GM23338 (cell line): ENCODE measurements around the gene DSG2. TPM values are rescaled to one million over a fixed set of nuclear protein-coding genes. Genes with fewer than 3 reads are reported as not detected.
A peak's percentile ranks its signal among the peaks of the same experiment; 100 is the strongest.

Experiments used
- ATAC-seq: fragments of 200-7000 bp; cut with Tn5 transposase; 3 replicates; pipeline ENCODE4 v1.9.1; 2020
- DNase-seq: peaks from one replicate; pipeline ENCODE4 v3.0.0-alpha.2; 2015; ENCODE audit warnings: low spot score
- H2AFZ ChIP-seq: fragments of 200-600 bp; sonication (generic); 2 replicates; pipeline ENCODE4 v1.8.0; 2016; ENCODE audit warnings: antibody characterized with exemption, mild to moderate bottlenecking, moderate library complexity
- H3F3A ChIP-seq: fragments of 200-600 bp; sonication (generic); replicated peaks from 2 replicates; pipeline ENCODE4 v1.8.0; 2017; ENCODE audit warnings: antibody characterized with exemption, mixed run types, low read depth
- H3K27ac ChIP-seq: fragments of 200-600 bp; sonication (generic); 2 replicates; pipeline ENCODE4 v1.6.1; 2016; ENCODE audit warnings: low read depth
- H3K27me3 ChIP-seq: fragments of 200-600 bp; sonication (generic); 2 replicates; pipeline ENCODE4 v1.8.0; 2016; ENCODE audit warnings: mild to moderate bottlenecking, mixed run types, moderate library complexity; ENCODE audit not compliant: insufficient read depth
- H3K36me3 ChIP-seq: fragments of 200-600 bp; sonication (generic); 2 replicates; pipeline ENCODE4 v1.8.0; 2016; ENCODE audit warnings: mild to moderate bottlenecking; ENCODE audit not compliant: insufficient read depth
- H3K4me1 ChIP-seq: fragments of 200-600 bp; sonication (generic); 2 replicates; pipeline ENCODE4 v1.8.0; 2016; ENCODE audit warnings: mild to moderate bottlenecking, moderate library complexity; ENCODE audit not compliant: insufficient read depth
- H3K4me2 ChIP-seq: fragments of 200-600 bp; sonication (generic); 2 replicates; pipeline ENCODE4 v1.7.1; 2017; ENCODE audit warnings: mixed run types
- H3K4me3 ChIP-seq: fragments of 200-600 bp; sonication (generic); 2 replicates; pipeline ENCODE4 v1.6.1; 2016; ENCODE audit warnings: mixed run types
- H3K79me2 ChIP-seq: fragments of 200-600 bp; sonication (generic); replicated peaks from 2 replicates; pipeline ENCODE4 v1.8.0; 2017; ENCODE audit warnings: mild to moderate bottlenecking; ENCODE audit not compliant: insufficient read depth
- H3K9me2 ChIP-seq: fragments of 200-600 bp; sonication (generic); 2 replicates; pipeline ENCODE4 v1.8.0; 2017; ENCODE audit not compliant: insufficient read depth
- H4K20me1 ChIP-seq: fragments of 200-600 bp; sonication (generic); replicated peaks from 2 replicates; pipeline ENCODE4 v1.8.0; 2017; ENCODE audit warnings: mild to moderate bottlenecking; ENCODE audit not compliant: insufficient read depth
- H3K27ac Mint-ChIP-seq: 2 replicates; pipeline ENCODE4 v1.8.0; 2020; ENCODE audit warnings: inconsistent platforms, mild to moderate bottlenecking, moderate library complexity, mixed read lengths
- H3K27me3 Mint-ChIP-seq: 3 replicates; pipeline ENCODE4 v1.8.0; 2022; ENCODE audit warnings: low read depth, mild to moderate bottlenecking, moderate library complexity, mixed read lengths, inconsistent platforms; ENCODE audit not compliant: insufficient read depth, poor library complexity
- H3K36me3 Mint-ChIP-seq: 3 replicates; pipeline ENCODE4 v1.8.0; 2021; ENCODE audit warnings: low read depth, mild to moderate bottlenecking, inconsistent platforms, moderate library complexity, mixed read lengths
- H3K4me1 Mint-ChIP-seq: 3 replicates; pipeline ENCODE4 v1.8.0; 2020; ENCODE audit warnings: mild to moderate bottlenecking, inconsistent platforms, mixed read lengths
- H3K4me3 Mint-ChIP-seq: 3 replicates; pipeline ENCODE4 v1.8.0; 2021; ENCODE audit warnings: moderate library complexity, mild to moderate bottlenecking, inconsistent platforms, mixed read lengths
- H3K9me3 Mint-ChIP-seq: 3 replicates; pipeline ENCODE4 v1.8.0; 2020; ENCODE audit warnings: moderate library complexity, mild to moderate bottlenecking, inconsistent platforms, mixed read lengths
- CREB1 ChIP-seq: fragments of 250-450 bp; sonication (Bioruptor Pico); IDR thresholded peaks from 2 replicates; pipeline ENCODE4 v1.5.0; 2020; ENCODE audit warnings: low read depth, mild to moderate bottlenecking, moderate library complexity
- CTCF ChIP-seq, 2 experiments: fragments of 200-600 bp in 1 of 2; sonication (generic) in 1 of 2; conservative IDR thresholded peaks; 2 replicates each; pipeline versions ENCODE4 v1.5.1 to v1.6.1; 2016 to 2017; ENCODE audit warnings: antibody characterized with exemption in 2 of 2, low read depth in 2 of 2, mild to moderate bottlenecking in 2 of 2, moderate library complexity in 1 of 2
- EZH2 ChIP-seq: fragments of 200-600 bp; sonication (generic); IDR thresholded peaks from one replicate; pipeline ENCODE4 v1.8.0; 2017; ENCODE audit warnings: antibody characterized with exemption, mild to moderate bottlenecking, low read depth; ENCODE audit not compliant: unreplicated experiment
- EZH2phosphoT487 ChIP-seq: fragments of 200-600 bp; sonication (generic); IDR thresholded peaks from one replicate; pipeline ENCODE4 v1.8.1; 2018; ENCODE audit warnings: antibody characterized with exemption; ENCODE audit not compliant: unreplicated experiment
- JUNB ChIP-seq: IDR thresholded peaks from one replicate; pipeline ENCODE4 v1.6.1; 2016; ENCODE audit warnings: antibody characterized with exemption; ENCODE audit not compliant: unreplicated experiment
- NANOG ChIP-seq: IDR thresholded peaks from 2 replicates; pipeline ENCODE4 v1.6.1; 2016; ENCODE audit warnings: antibody characterized with exemption, borderline replicate concordance
- POLR2AphosphoS5 ChIP-seq: IDR thresholded peaks from 2 replicates; pipeline ENCODE4 v1.6.1; 2016; ENCODE audit warnings: antibody characterized with exemption, low read depth
- REST ChIP-seq: IDR thresholded peaks from one replicate; pipeline ENCODE4 v1.6.1; 2018; ENCODE audit warnings: antibody characterized with exemption; ENCODE audit not compliant: unreplicated experiment
- STAT1 ChIP-seq: IDR thresholded peaks from one replicate; pipeline ENCODE4 v1.6.1; 2016; ENCODE audit warnings: antibody characterized with exemption; ENCODE audit not compliant: unreplicated experiment
- ZNF114 ChIP-seq: fragments of 250-450 bp; sonication (Bioruptor Pico); IDR thresholded peaks from 2 replicates; pipeline ENCODE4 v1.5.0; 2020; ENCODE audit warnings: mild to moderate bottlenecking, moderate library complexity
- ZNF331 ChIP-seq: fragments of 250-450 bp; sonication (Bioruptor Pico); IDR thresholded peaks from 2 replicates; pipeline ENCODE4 v1.5.0; 2020; ENCODE audit warnings: low read depth, mild to moderate bottlenecking, moderate library complexity
- polyA plus RNA-seq: library from polyadenylated mRNA; unstranded; fragments of >200 nt; fragmentation: Nextera tagmentation; extraction: Ambion mirVana; gene quantifications from 2 replicates; pipeline ENCODE4 v1.2.1, GENCODE V29; 2016
- total RNA-seq: library from RNA; depleted of rRNA; stranded (reverse); fragments of >200 nt; shearing (Covaris generic); gene quantifications from 2 replicates; pipeline ENCODE4 v1.2.3, GENCODE V29; 2014

DSG2 gene
- total and polyA plus RNA-seq, 2 experiments from 2014 or later: 44.7 to 144 TPM

- TF ChIP-seq REST: no peak
- no peak for TF ChIP-seq EZH2phosphoT487
- no peak for TF ChIP-seq EZH2
- no peak for TF ChIP-seq ZNF114
- no peak for TF ChIP-seq JUNB
- no peak for TF ChIP-seq NANOG
- TF ChIP-seq ZNF331 (CRISPR knock-in tag): no peak
- no peak for TF ChIP-seq POLR2AphosphoS5
- TF ChIP-seq CTCF (conservative IDR thresholded peaks at IDR 0.05; ENCODE audit: low read depth in 2 of 2): no peak
- no peak for TF ChIP-seq STAT1
- TF ChIP-seq CREB1 (CRISPR knock-in tag): no peak
Measured at GRCh38 chr18:31566576-31567306, 68.8 kb downstream of the DSG2 start (continued).

DNA sequence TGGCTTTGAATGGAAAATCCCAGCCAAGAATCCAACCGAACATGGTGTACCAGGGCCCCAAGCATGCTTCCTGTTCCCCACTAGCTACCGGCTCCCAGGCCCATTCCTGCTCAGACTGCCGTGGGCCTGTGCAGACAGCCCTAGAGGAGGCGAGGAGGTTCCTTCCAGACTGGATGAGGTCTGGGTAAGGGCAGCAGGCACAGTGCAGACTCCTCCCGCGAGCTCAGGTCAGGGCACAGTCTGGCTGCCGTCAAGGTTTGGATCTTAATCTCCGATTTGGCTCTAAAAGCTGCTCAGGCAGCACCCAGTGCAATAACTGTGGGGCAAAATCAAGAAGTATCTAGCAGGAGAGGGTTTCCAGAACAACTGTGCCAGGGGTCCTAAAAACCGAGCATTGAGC is 74.4 kb downstream of the DSG2 start:
- no peaks in the 10 kb centered on the region for H3F3A ChIP-seq
- no peak overlapping the region for H3K4me3 Mint-ChIP-seq
- no peaks in the 10 kb centered on the region for H3K36me3 Mint-ChIP-seq
- no peak overlapping the region for H3K4me2 ChIP-seq
- H3K79me2 ChIP-seq: no peaks in the 10 kb centered on the region
- H3K27ac Mint-ChIP-seq: no peak overlapping the region
- H3K9me2 ChIP-seq: no peaks in the 10 kb centered on the region
- H3K27ac ChIP-seq: no peak overlapping the region
- no peaks in the 10 kb centered on the region for H3K9me3 Mint-ChIP-seq
- peak; percentile 44; the same call in 1 of the 3 replicates for ATAC-seq
- H3K4me3 ChIP-seq: no peak overlapping the region
- H3K4me1 Mint-ChIP-seq: peaks cover 3% of the 10 kb centered on the region; the same call in 1 of the 3 replicates
- no peak for DNase-seq
- H2AFZ ChIP-seq: peak overlapping the region; percentile 76
- H3K27me3 Mint-ChIP-seq: peaks cover 2% of the 10 kb centered on the region
- no peaks in the 10 kb centered on the region for H3K4me1 ChIP-seq
- no peaks in the 10 kb centered on the region for H3K36me3 ChIP-seq
- no peaks in the 10 kb centered on the region for H4K20me1 ChIP-seq
- no peaks in the 10 kb centered on the region for H3K27me3 ChIP-seq
- no peak for TF ChIP-seq ZNF331 (CRISPR knock-in tag)
- TF ChIP-seq EZH2: no peak
- no peak for TF ChIP-seq NANOG
- no peak for TF ChIP-seq CTCF (conservative IDR thresholded peaks at IDR 0.05; ENCODE audit: low read depth in 2 of 2)
